ENCODE results near the gene HGD.

- TF ChIP-seq EZH2 (IDR thresholded peaks at IDR 0.05; ENCODE audit: insufficient read depth, low read length) = no peak
- TF ChIP-seq CTCF (IDR thresholded peaks at IDR 0.05; ENCODE audit: insufficient read depth, low read depth, low read length) = no peak
Measured at GRCh38 chr3:120683671-120684301, 1.7 kb upstream of the HGD start.

Data from astrocyte (in vitro differentiated cells and primary cell).